ENCODE results near the gene SS18.

The SS18 gene

DNA sequence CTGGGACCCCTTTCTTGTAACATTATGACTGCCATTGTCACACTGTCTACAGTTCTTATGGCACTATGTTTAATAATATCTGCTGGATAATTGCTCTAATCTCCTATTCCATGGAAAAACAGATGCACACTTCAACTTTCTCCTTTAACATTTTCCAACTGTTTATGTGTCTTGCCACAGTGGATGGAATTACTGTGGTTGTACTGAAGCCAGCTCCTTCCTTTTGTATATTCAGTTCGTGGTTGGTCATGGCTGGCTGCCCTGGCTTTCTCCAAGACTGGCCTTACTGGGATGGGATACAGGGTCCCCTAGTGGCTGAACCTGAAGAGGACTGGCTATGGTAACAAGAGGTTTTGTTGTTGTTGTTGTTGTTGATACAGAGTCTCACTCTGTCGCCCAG is 113.9 kb downstream of the SS18 start:
- H3K36me3 ChIP-seq (ENCODE audit: control insufficient read depth in 2 of 2, insufficient read depth in 2 of 2, low read length in 2 of 2) = no peaks in the 10 kb centered on the region
- H3K4me3 ChIP-seq (ENCODE audit: low read length in 2 of 2) = peak overlapping the region in 1 of 2 donors; percentile 15
- no peak overlapping the region for H3K27ac ChIP-seq (ENCODE audit: low read length)
- no peak overlapping the region for H3K9ac ChIP-seq (ENCODE audit: low read length in 2 of 2)
- H3K9me3 ChIP-seq (ENCODE audit: control insufficient read depth in 2 of 2, low read length in 2 of 2) = no peaks in the 10 kb centered on the region
- no peaks in the 10 kb centered on the region for H3K27me3 ChIP-seq (ENCODE audit: control insufficient read depth in 1 of 2, insufficient read depth in 2 of 2, low read length in 2 of 2)
- H3K4me1 ChIP-seq (ENCODE audit: control insufficient read depth, insufficient read depth, low read length) = no peaks in the 10 kb centered on the region

DNA sequence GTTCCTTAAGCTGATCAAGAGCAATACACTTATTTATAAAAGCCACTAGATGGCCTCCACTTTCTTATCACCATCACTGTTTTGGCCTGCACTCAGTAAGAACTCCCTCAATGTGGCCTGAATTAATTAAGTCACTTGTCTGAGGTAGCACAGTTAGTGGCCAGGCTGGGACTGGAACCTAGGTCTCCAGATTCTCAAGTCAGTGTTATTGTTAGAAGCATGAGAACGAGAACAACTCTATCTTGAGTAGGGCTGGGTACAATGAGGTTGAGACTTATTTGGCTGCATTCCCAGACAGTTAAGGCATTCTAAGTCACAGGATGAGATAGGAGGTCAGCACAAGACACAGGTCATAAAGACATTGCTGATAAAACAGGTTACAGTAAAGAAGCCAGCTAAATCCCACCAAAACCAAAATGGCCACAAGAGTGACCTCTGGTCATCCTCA is 115.8 kb downstream of the SS18 start:
- no peaks in the 10 kb centered on the region for H3K36me3 ChIP-seq (ENCODE audit: control insufficient read depth in 2 of 2, insufficient read depth in 2 of 2, low read length in 2 of 2)
- no peak overlapping the region for H3K9ac ChIP-seq (ENCODE audit: low read length in 2 of 2)
- H3K27me3 ChIP-seq (ENCODE audit: control insufficient read depth in 1 of 2, insufficient read depth in 2 of 2, low read length in 2 of 2) = no peaks in the 10 kb centered on the region
- no peaks in the 10 kb centered on the region for H3K9me3 ChIP-seq (ENCODE audit: control insufficient read depth in 2 of 2, low read length in 2 of 2)
- no peaks in the 10 kb centered on the region for H3K4me1 ChIP-seq (ENCODE audit: control insufficient read depth, insufficient read depth, low read length)
- no peak overlapping the region for H3K4me3 ChIP-seq (ENCODE audit: low read length in 2 of 2)
- no peak overlapping the region for H3K27ac ChIP-seq (ENCODE audit: low read length)

Measured in stomach smooth muscle (tissue), 2 donors.